GM10248 (cell line): Measurements from ENCODE around the gene FBXW7.
A peak's percentile ranks its signal among the peaks of the same experiment; 100 is the strongest.

Source experiments
- CTCF ChIA-PET: fragments of 300-600 bp; sonication (Branson Sonifier 250); formaldehyde crosslinking; extraction: SDS; loops from one replicate; lab custom pipeline; 2021; ENCODE audit warnings: antibody characterized with exemption; lab: Yijun Ruan, JAX
- POLR2A ChIA-PET: fragments of 350-650 bp; sonication (Branson Sonifier 250); formaldehyde crosslinking; extraction: SDS; loops from one replicate; lab custom pipeline; 2020; ENCODE audit warnings: antibody characterized with exemption; lab: Yijun Ruan, JAX
- DNase-seq: peaks from one replicate; pipeline ENCODE4 v3.0.0; 2012; ENCODE audit errors: extremely low spot score
- CTCF ChIP-seq: IDR thresholded peaks from 2 replicates; pipeline ENCODE4 v1.5.1; 2012; ENCODE audit warnings: mild to moderate bottlenecking, low read depth; ENCODE audit errors: extremely low read depth, missing control alignments, control extremely low read depth

The FBXW7 gene

GRCh38 chr4:152364883-152365282, 171.0 kb downstream of the FBXW7 start:
- ChIA-PET CTCF (interaction anchor here (0.7 to 1.8 kb wide), 3 partner anchors 10 to 21 kb away, joined by 3 to 6 read pairs (median 6); no protein-coding TSS in a partner anchor), POLR2A (no interaction called here)
- no peak for TF ChIP-seq CTCF
- no peak for DNase-seq

- ChIA-PET CTCF (no interaction called here), POLR2A (no interaction called here)
- no peak for TF ChIP-seq CTCF
- no peak for DNase-seq
Measured at GRCh38 chr4:152364383-152364782, 171.5 kb downstream of the FBXW7 start.

GRCh38 chr4:152363904-152364303, 172.0 kb downstream of the FBXW7 start:
- no peak for TF ChIP-seq CTCF
- DNase-seq: no peak
- POLR2A ChIA-PET: no interaction called here
- CTCF ChIA-PET: no interaction called here

GRCh38 chr4:152363086-152363485, 172.8 kb downstream of the FBXW7 start:
- DNase-seq: no peak
- no peak for TF ChIP-seq CTCF
- ChIA-PET POLR2A (no interaction called here), CTCF (no interaction called here)

- POLR2A ChIA-PET: no interaction called here
- peak; percentile 16 for DNase-seq
- TF ChIP-seq CTCF: no peak
- CTCF ChIA-PET: no interaction called here
Measured at GRCh38 chr4:152360045-152360410, 175.9 kb downstream of the FBXW7 start.

GRCh38 chr4:152359208-152360044, 176.5 kb downstream of the FBXW7 start:
- TF ChIP-seq CTCF: no peak
- peak; percentile 18 for DNase-seq
- ChIA-PET CTCF (interaction anchor here (0.8 to 1.2 kb wide), 4 partner anchors 9 to 411 kb away, joined by 3 to 6 read pairs (median 3); no protein-coding TSS in a partner anchor), POLR2A (no interaction called here)
